ENCODE data around the gene LMNTD2.
A peak's percentile ranks its signal among the peaks of the same experiment; 100 is the strongest.
"Not testable (repeated sequence)": the region's sequence is repeated elsewhere in the genome, so short reads cannot be mapped to it uniquely, and the experiment has no call there.

LMNTD2 gene

DNA sequence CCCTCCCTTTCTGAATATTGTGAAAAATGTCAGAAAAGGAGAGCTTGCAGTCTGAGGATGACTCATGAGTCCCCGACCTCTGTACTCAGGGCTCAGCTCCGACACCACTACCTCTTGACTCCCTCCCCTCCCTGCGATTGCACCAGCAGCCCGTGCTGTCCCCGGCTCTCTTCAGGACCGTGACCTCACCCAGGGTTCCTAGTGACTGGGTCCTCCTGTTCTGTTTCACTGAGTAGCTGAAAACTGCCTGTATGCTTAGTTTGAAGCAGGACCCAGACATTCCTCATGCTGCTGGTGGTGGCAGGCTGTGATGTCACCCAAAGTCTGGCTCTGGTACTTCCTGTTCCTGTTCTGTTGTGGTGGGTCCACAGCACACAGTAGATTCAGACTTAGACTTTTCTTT lies 27.4 kb upstream of the LMNTD2 start:
- no peak overlapping the region for H3K4me3 ChIP-seq (ENCODE audit: low read depth, low read length)

DNA sequence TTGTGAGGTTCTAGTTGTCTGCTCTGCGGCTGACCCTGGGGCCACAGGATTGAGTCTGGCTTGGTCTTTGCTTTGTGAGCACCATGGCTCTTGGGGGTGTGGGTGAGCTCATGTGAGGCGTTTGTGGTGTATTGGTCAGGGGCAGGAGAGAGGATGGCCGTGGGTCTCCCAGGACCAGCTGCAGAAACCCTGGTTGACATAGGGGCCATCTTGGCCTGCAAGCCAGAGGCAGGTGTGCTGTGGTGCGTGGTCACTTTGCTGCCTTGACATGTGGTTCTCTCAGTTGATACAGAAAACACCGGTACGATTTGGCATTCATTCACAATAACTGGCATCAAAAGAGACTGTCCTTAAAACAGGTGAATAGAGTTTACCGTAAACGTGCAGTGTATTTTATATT lies 27.0 kb upstream of the LMNTD2 start:
- H3K4me3 ChIP-seq (ENCODE audit: low read depth, low read length): no peak overlapping the region

DNA sequence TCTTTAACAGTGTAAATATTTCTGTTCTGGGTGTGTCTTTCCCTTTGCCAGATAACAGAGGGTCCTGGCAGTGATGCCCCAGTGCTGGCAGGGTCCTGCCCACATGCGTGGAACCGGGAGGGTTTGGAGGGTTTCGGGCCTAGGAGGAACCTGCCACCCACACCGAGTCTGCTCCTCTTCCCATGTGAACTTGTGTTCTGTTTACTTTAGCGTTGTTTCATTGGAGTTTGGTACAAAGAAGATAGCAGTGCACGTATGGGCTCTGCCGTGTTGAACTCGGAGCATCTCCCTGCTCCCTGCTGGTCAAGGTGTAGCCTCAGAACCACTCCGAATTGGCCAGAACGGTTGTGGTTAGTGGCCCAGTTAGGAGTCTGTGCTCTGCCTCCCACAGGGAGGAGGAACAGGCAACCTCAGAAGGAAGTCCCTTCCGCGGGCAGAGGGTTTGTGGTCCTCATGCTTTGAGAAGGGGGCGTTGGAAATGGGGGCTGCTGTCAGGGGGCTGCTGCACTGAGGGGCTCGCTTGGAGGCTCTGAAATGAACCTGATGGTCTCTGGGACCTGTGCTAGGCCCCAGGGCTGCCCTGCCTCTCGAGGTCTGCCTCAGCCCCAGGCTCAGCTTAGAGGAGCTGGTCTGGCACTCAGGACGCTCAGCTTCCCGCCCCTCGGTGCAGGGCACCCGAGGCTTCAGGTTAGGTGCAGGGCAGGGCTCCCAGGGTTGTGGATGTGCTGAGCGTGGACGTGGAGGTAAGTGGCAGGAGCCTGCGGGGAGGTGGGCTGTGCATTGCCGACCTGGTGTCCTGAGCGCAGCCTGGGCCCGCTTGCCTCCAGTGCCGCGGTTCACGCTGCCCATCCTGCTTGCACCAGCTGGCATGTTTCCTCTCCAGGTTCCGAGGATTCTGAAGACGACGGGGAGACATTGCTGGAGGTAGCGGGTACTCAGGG lies 26.1 kb upstream of the LMNTD2 start:
- H3K4me3 ChIP-seq (ENCODE audit: low read depth, low read length): no peak overlapping the region

GRCh38 chr11:584287-584686 lies 23.7 kb upstream of the LMNTD2 start:
- no peak overlapping the region for H3K4me3 ChIP-seq (ENCODE audit: low read depth, low read length)

DNA sequence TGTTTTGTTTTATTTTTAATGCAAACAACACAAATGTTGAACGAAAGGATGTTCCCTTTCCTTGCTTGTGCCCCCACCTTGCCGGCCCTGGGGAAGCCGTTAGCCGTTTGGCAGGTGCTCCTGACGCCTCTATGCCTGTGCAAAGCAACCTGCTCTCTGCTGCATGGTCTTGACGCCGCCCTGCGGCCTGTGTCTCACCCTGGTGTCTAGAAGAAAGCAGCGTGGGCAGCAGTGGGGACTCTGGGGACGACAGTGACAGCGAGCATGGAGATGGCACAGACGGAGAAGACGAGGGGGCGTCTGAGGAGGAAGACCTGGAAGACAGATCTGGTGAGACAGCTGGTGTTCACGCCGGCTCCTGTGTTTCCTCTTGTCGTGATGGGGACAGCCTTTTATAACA lies 21.2 kb upstream of the LMNTD2 start:
- H3K4me3 ChIP-seq (ENCODE audit: low read depth, low read length): no peak overlapping the region

DNA sequence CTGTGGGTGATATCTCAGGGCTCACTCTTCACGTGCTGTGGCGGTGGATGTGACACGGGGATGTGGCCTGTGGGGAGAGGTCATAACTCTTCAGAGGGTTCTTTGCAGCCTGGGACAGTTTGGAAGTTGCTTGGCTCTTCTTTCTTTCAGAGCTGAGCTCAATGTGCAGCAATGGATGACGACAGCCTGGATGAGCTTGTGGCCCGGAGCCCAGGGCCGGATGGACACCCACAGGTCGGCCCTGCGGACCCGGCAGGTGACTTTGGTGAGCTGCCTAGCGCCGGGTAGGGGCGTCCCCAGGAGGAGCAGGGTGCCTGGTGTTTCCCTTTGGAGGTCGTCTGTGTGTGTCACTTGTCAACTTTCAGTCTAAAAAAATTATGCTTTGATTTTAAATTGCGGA lies 20.8 kb upstream of the LMNTD2 start:
- no peak overlapping the region for H3K4me3 ChIP-seq (ENCODE audit: low read depth, low read length)

DNA sequence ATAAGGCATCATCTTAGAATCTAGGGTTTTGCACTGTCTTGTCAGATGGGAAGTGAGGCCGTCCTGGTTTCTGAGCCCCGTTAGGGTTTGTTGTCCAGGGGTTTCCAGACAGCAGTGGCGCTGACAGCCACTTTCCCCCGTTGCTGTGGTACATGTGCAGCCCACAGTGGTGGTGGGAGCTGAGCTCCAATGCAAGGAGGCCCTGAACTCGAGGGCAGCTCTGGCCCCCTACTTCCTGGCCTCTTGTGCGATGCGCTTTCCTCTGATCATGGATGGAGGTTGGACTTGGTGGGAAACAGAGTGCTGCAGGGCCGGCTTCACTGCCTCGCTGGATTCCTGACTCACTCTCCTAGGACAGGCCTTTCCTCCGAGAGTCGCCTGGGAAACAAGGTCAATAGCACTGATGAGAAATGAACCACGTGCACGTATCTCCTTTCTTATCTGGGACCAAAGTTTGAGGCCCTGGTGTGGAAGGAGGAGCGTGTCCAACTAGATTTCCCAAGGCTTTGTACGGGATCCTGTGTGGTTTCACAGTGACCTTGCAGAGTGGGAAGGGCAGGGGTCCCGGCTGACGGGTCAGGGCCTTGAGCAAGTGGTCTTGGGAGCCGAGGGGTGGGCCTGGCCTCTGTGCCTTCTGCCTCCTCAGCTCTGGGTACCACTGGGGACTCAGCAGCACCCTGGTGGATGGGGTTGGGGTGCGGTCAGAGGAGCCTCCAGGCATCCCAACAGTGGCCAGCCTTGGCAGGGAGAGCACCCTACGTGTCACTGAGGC lies 19.5 kb upstream of the LMNTD2 start:
- no peak overlapping the region for H3K4me3 ChIP-seq (ENCODE audit: low read depth, low read length)

- no peak overlapping the region for H3K4me3 ChIP-seq (ENCODE audit: low read depth, low read length)
Observed at GRCh38 chr11:578276-579035, 17.9 kb upstream of the LMNTD2 start.

DNA sequence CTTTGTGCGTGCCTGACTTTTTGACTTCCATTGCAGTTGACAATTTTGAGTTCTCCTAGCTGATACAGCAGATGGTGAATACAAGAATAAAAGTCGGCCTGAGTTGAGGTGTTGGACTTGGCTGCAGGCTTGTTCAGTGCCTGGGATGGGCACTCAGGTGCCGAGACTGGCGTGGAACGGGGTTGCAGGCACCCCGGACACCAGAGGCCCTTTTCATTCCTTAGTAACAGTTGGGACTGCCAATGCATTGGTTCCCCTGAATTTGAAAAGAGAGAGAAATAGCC lies 17.0 kb upstream of the LMNTD2 start:
- H3K4me3 ChIP-seq (ENCODE audit: low read depth, low read length): peak overlapping the region; percentile 93

DNA sequence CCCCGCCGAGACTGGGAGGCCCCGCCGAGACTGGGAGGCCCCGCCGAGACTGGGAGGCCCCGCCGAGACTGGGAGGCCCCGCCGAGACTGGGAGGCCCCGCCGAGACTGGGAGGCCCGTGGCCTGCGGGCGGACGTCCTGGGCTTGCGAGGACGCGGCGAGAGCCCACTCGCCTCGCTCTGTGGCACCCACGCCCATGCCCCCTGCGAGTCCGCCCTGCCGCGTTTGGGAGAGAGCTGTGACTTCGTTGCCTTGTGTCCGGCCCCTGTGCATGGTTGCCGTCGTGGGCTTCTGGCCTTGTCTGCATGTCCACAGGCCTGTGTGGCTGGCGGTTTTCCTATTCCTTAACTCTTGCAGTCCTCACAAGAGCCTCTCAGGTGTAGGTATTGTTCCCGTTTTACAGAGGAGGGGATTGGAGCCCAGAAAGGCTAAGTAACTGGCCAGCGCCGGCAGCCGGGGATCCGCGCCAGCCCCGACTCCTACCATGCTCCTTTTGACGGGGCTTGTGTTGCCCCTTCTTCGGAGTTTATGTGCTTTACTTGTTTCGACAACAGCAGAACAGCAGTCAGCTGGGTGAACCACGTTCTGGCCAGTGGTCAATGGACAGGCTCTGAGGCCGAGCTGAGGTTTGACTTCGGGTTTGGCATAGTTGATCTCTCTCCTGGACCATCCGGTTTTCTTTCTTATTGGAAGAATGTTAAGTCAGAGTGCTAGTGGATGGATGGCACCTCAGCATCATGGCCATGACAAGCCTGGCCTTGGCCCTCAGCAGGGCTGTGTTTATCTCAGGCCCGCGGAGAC lies 16.5 kb upstream of the LMNTD2 start:
- peak overlapping the region; percentile 93 for H3K4me3 ChIP-seq (ENCODE audit: low read depth, low read length)

DNA sequence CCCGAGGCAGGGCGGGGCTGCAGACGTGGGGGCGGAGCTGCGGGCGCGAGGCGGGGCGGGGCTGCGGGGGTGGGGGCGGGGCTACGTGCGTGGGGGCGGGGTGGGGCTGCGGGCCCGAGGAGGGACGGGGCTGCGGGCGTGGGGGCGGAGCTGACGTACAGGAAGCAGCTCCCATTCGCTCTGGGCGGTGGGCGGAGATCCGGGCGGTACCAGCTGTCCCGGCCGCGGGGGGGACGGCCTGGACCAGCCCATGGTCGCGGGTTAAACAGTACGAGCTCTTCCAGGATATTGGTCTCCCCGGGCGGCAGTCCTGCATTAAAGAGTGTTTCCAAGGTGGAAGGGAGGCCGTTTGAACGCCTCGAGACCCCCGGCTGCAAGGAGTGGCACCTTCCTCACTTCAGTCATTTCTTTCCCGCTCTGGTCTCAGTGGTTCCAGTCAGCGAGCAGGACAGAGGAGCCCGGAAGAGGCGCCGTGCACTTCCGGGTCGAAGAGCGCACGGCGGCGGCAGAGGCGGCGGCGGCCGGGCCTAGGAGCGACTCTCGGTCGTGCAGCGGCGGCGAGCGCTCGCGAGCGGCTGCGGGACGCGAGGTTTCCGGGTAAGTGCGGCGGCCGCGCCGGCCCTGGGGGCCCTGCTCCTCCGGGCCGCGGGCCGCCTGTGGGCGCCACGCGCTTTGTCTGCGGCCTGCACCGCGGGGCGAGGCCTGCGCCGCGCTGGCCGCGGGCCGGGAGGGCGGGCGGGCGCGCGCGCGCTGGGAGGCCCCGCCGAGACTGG lies 15.6 kb upstream of the LMNTD2 start, which contains the start of gene PHRF1:
PHRF1 (plus strand) TSS at position 475 of the 773 bp plus-strand sequence. CDS start 5,043 bp downstream, outside the sequence.
- peak within 1 kb of the TSS; percentile 93 for H3K4me3 ChIP-seq (ENCODE audit: low read depth, low read length)

DNA sequence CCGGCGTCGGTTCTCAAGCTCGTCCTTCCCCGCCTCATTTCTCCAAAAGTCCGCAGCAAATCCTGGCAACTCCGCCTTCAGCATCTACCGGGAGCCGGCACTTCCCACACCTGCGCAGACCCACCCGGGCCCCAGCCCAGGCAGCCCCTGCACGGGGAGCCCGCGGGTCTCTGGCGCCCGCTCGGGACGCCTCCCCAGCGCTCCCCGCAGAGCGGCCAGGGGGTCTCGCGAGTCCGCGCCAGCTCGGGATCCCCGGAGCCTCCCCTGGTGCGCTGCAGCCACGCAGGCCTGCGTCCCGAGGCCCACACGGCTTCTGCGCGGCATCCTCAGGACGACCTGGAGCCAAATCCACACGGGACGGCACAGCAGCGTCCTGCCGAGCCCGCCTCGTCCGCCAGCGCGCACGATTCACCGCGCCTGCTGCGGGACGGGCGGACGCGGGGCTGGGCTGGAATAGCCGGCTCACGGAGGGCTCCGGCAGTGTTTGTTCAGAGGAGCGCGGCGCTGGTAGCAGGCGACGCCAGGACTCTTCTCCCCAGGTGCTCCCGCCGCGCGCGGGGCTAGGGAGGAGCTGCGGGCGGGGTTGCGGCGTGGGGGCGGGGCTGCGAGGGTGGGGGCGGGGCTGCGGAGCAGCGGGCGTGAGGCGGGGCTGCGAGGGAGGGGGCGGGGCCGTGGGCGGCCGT lies 14.9 kb upstream of the LMNTD2 start:
- H3K4me3 ChIP-seq (ENCODE audit: low read depth, low read length): peak overlapping the region; percentile 51

DNA sequence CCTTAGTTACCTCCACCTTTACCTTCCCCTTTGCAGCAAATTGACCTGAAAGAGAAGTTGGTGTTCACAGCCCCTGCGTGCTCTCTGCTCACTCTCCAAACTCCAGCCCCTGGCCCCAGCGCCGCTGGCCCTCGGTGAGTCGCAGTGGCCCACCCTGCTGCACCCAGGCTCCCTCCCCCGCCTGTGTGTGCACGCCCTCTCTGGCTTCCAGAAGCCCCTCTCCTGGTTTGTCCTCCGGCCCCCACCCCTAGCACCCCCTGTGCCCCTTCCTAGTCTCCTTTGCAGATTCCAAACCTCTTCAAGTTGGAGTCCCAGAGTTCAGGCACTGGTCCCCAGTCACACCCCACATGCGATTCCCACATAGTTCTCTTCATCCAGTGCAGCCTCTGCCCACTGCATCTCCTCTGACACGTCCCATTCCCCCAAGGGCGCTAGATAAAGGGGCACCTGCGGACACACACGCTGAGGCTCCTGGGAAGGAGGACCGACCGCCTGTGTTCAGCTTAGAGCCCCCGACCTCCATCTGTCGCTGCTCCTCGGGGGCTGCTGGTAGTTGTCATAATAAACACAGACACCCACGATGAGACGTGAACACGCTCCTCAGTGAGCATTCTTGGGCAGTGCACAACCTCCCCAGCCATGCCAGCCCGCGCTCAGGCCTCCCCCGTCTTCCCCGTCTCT lies 14.2 kb upstream of the LMNTD2 start:
- H3K4me3 ChIP-seq (ENCODE audit: low read depth, low read length): peak overlapping the region; percentile 51

DNA sequence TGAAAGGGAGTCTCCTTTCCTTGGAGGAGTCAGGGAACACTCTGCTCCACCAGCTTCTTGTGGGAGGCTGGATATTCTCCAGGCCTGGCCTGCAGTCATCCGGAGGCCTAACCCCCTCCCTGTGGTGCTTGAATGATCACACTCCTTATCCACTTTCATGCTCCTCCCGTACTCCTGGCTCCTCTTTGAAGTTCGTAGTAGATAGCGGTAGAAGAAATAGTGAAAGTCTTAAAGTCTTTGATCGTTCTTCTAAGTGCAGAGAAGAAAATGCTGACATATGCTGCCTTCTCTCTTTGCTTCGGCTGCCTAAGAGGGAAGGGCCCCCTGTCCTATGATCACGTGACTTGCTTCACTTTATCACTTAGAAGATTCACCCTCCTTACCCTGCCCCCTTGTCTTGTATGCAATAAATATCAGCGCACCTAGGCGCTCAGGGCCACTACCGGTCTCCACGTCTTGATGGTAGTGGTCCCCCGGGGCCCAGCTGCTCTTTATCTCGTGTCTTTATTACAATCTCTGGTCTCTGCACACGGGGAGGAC lies 13.6 kb upstream of the LMNTD2 start:
- not testable (repeated sequence) for H3K4me3 ChIP-seq (ENCODE audit: low read depth, low read length)

GRCh38 chr11:573146-573759 lies 12.7 kb upstream of the LMNTD2 start:
- H3K4me3 ChIP-seq (ENCODE audit: low read depth, low read length): no peak overlapping the region

GRCh38 chr11:571802-572185 lies 11.3 kb upstream of the LMNTD2 start:
- H3K4me3 ChIP-seq (ENCODE audit: low read depth, low read length): no peak overlapping the region

DNA sequence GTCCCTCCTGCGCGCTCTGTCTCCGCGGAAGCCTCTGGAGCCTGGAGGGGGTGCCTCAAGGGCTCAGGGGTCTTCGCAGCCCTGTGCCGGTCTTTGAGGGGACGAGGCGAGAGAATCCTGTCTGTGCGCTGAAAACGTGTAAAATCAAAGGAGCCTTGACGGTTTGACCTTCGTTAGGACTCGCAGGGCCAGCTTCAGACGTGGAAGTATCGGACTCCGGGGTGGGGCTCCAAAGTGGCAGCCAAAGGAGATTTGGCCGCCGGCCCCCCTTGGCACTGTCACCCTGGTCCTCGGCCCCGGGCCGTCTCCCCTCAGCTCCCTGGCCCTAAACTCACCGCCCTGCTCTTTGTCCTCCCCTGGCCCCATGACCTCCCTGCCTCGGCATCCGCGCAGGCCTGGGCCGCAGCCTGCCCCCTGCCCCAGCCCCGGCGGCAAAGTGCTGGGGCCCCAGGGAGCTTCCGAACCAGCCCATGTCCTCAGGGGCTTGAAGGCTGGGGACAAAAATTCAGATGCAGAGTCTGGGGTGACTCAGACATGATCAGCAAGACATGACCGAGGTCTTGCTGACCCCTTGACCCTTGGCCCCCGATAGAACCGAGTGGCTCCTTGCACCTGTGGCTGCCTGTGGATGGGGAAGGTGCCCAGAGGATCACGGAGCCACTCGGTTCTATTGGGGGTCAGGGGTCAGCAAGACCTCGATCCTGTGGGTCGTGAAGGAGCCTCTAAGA lies 8.8 kb upstream of the LMNTD2 start:
- H3K4me3 ChIP-seq (ENCODE audit: low read depth, low read length): peak overlapping the region; percentile 47

Data from iPS-11a (cell line).